Prostate gland (tissue), 2 donors: ENCODE measurements around the gene SLC17A9. TPM values are rescaled to one million over a fixed set of nuclear protein-coding genes. Genes with fewer than 3 reads are reported as not detected.

Experiments used
- DNase-seq: peaks from one replicate; pipeline ENCODE4 v3.0.0-alpha.2; 2019; ENCODE audit warnings: low spot score
- H3K27ac ChIP-seq, 2 donors: fragments of 200-600 bp; sonication (generic); 2 replicates each; pipeline ENCODE4 v1.5.1; 2017 to 2019
- H3K27me3 ChIP-seq: fragments of 200-600 bp; sonication (generic); replicated peaks from 2 replicates; pipeline ENCODE4 v1.5.1; 2019; ENCODE audit not compliant: insufficient read depth
- H3K36me3 ChIP-seq, 2 donors: fragments of 200-600 bp; sonication (generic); 1 replicate in 1 of 2; 2 replicates in 1 of 2; pipeline versions ENCODE4 v1.5.1 to v1.8.1; 2017 to 2019
- H3K4me1 ChIP-seq: fragments of 200-600 bp; sonication (generic); replicated peaks from 2 replicates; pipeline ENCODE4 v1.5.1; 2019
- H3K4me3 ChIP-seq, 2 donors: fragments of 200-600 bp; sonication (generic); 2 replicates each; pipeline ENCODE4 v1.5.1; 2017 to 2019
- H3K9me3 ChIP-seq: fragments of 200-600 bp; sonication (generic); 2 replicates; pipeline ENCODE4 v1.5.1; 2017
- POLR2A ChIP-seq: fragments of 450-650 bp; IDR thresholded peaks from one replicate; pipeline ENCODE4 v1.6.1; 2016; ENCODE audit warnings: antibody characterized with exemption, mild to moderate bottlenecking
- POLR2AphosphoS5 ChIP-seq: sonication (generic); formaldehyde crosslinking; IDR thresholded peaks from one replicate; pipeline ENCODE4 v1.6.1; 2017; ENCODE audit warnings: antibody characterized with exemption
- WGBS: methylation state at CpG from one replicate; pipeline ENCODE4 v1.1.5; 2018; 5-methylcytosine and 5-hydroxymethylcytosine counted together
- intact Hi-C: fragments of 100-400 bp; cut with DNase I; formaldehyde crosslinking; loops from one replicate; pipeline ENCODE4 v1.14.2; 2022
- total RNA-seq, 2 donors: library from RNA; depleted of rRNA; stranded (reverse); fragments of >200 nt; gene quantifications; one replicate each; pipeline ENCODE4 v1.1.0, GENCODE V29; 2016
- TF ChIP-seq, protein P1 (sequence below), 4 experiments: fragments of 200-600 bp in 2 of 4; fragments of 450-650 bp in 2 of 4; sonication (generic) in 2 of 4; IDR thresholded peaks; 1 replicate in 3 of 4; 2 replicates in 1 of 4; pipeline ENCODE4 v1.5.1; 2016 to 2019; ENCODE audit warnings: antibody characterized with exemption in 4 of 4, mild to moderate bottlenecking in 2 of 4, moderate library complexity in 2 of 4

Gene SLC17A9
- total RNA-seq, 2 donors from 2014 or later: 0.41 to 3.5 TPM

DNA sequence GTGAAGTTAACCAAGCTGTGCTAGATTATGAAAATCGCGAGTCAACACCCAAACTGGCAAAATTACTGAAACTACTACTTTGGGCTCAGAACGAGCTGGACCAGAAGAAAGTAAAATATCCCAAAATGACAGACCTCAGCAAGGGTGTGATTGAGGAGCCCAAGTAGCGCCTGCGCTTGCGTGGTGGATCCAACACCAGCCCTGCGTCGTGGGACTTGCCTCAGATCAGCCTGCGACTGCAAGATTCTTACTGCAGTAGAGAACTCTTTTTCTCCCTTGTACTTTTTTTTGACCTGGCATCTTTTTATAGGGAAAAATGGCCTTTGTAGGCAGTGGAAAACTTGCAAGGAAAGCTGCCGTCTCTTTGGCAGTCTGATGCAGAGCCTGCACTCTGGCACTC, 7.8 kb upstream of the SLC17A9 start:
- Histone ChIP-seq H3K4me1 (peaks cover 8% of the 10 kb centered on the region), H3K9me3 (no peaks in the 10 kb centered on the region), H3K4me3 (no peak overlapping the region), H3K27me3 (no peaks in the 10 kb centered on the region), H3K36me3 (peaks cover 3 to 7% of the 10 kb centered on the region in 2 donors), H3K27ac (no peak overlapping the region)
- DNase-seq: no peak
- TF ChIP-seq POLR2AphosphoS5: no peak
- TF ChIP-seq, protein P1, sequence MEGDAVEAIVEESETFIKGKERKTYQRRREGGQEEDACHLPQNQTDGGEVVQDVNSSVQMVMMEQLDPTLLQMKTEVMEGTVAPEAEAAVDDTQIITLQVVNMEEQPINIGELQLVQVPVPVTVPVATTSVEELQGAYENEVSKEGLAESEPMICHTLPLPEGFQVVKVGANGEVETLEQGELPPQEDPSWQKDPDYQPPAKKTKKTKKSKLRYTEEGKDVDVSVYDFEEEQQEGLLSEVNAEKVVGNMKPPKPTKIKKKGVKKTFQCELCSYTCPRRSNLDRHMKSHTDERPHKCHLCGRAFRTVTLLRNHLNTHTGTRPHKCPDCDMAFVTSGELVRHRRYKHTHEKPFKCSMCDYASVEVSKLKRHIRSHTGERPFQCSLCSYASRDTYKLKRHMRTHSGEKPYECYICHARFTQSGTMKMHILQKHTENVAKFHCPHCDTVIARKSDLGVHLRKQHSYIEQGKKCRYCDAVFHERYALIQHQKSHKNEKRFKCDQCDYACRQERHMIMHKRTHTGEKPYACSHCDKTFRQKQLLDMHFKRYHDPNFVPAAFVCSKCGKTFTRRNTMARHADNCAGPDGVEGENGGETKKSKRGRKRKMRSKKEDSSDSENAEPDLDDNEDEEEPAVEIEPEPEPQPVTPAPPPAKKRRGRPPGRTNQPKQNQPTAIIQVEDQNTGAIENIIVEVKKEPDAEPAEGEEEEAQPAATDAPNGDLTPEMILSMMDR (IDR thresholded peaks at IDR 0.05): no peak
- TF ChIP-seq POLR2A: no peak
- WGBS: 87% methylated on average over 10 of the region's 10 CpGs
- intact Hi-C loops: no loop called here

DNA sequence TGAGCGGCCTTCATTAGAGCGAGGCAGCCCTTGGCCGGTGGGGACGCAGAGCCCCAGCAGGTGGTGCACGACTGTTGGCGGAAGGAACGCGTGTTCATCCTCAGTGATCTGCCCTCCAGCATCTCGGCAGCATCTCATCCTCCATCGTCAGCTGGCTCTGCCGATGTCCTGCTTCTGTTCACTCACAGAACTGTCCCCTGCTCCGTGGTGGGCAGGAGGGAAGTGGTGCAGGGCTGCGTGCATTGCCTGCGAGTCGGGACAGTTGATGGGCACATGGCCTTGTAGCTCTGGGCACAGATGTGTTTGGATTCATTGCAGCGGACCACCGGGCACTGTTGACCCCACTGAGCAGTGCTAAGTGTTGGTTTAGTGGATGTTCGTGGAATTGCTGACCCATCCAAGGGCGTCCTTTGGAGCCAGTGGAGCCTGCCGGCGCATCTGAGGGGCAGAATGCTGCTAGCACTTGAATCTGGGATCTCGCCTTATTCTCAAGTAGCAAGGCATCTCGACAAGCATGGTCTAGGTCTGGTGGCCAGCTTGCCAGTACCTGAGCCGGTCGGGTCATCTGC, 6.7 kb upstream of the SLC17A9 start:
- H3K9me3 ChIP-seq: no peaks in the 10 kb centered on the region
- H3K4me3 ChIP-seq: no peak overlapping the region
- 90% methylated on average over 25 of the region's 25 CpGs for WGBS
- TF ChIP-seq POLR2A (no peak), POLR2AphosphoS5 (no peak)
- TF ChIP-seq, protein P1 (IDR thresholded peaks at IDR 0.05): no peak
- intact Hi-C loops: no loop called here
- no peaks in the 10 kb centered on the region for H3K27me3 ChIP-seq
- peaks cover 3 to 7% of the 10 kb centered on the region in 2 donors for H3K36me3 ChIP-seq
- DNase-seq: no peak
- peaks cover 4% of the 10 kb centered on the region for H3K4me1 ChIP-seq
- H3K27ac ChIP-seq: no peak overlapping the region

DNA sequence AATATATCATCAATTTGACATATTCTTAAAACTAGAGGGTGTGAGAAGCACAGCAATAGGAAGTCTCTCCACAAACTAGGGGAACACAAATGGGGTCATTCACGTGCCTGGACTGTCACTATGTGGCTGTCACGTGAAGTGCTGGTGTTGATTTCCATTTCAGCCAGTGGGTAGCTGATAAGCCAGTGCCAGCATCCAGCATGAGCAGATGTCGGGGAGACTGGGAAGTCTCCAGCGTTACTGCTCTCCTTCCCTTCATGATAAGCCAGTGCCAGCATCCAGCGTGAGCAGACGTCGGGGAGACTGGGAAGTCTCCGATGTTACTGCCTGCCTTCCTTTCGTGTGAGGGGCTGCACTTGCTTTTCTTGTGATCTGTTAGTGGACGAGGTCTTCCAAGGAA, 5.6 kb upstream of the SLC17A9 start:
- no peak overlapping the region for H3K4me3 ChIP-seq
- intact Hi-C loops: no loop called here
- no peaks in the 10 kb centered on the region for H3K27me3 ChIP-seq
- DNase-seq: no peak
- H3K27ac ChIP-seq: no peak overlapping the region
- H3K9me3 ChIP-seq: no peaks in the 10 kb centered on the region
- TF ChIP-seq, protein P1 (IDR thresholded peaks at IDR 0.05): no peak
- TF ChIP-seq POLR2AphosphoS5: no peak
- TF ChIP-seq POLR2A: no peak
- no peaks in the 10 kb centered on the region for H3K4me1 ChIP-seq
- H3K36me3 ChIP-seq: peaks cover 3 to 7% of the 10 kb centered on the region in 2 donors
- WGBS: 75% methylated on average over 10 of the region's 10 CpGs

DNA sequence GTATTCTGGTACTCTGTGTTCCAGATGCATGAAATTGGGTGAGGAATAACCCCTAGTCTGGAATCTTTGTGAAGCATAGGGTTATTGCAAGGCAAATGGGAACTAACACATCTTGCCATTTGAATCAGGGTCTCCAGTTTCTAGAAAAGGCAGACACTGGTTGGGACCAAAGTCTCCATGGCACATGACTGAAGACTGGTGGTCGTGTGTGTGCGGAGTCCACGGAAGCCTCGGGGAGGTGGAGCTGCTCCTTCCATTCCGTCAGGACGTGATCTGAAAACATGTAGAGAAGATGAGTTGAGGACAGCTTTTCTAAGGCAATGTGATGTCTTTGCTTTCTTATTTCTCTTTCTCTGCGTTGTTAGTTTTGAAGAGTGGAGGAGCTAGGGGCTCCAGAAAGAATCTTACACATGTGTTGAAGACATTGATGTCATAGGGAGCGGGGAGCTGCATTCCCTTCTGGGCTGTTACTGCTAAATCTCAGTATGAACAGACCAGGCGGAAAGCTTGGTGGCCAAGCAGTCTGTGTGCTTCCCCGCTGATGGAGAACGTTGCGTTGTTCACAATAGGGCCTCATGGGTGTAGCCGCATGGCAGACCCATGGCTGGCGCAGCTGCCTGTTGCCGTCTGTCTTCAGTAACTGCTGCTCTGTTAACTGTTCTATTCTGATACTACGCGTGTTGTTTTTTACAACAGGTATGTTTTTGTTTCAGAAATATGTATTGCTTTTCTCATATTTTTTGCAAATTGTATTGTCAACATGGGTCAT, 4.8 kb upstream of the SLC17A9 start:
- H3K27ac ChIP-seq: no peak overlapping the region
- no peak overlapping the region for H3K4me3 ChIP-seq
- no peak for TF ChIP-seq POLR2AphosphoS5
- TF ChIP-seq, protein P1 (IDR thresholded peaks at IDR 0.05): no peak
- no peak for TF ChIP-seq POLR2A
- H3K4me1 ChIP-seq: peaks cover 3% of the 10 kb centered on the region
- H3K36me3 ChIP-seq: peaks cover 3 to 7% of the 10 kb centered on the region in 2 donors
- 92% methylated on average over 17 of the region's 17 CpGs for WGBS
- H3K9me3 ChIP-seq: no peaks in the 10 kb centered on the region
- intact Hi-C loops: no loop called here
- H3K27me3 ChIP-seq: no peaks in the 10 kb centered on the region
- no peak for DNase-seq
